Heart right ventricle (tissue), 16 donors: ENCODE data around the gene TRMT2A. TPM values are rescaled to one million over a fixed set of nuclear protein-coding genes. Genes with fewer than 3 reads are reported as not detected.

Experiments
- ATAC-seq, 8 donors: fragments of 200-7000 bp; cut with Tn5 transposase; one replicate each; pipeline ENCODE4 v1.9.1; 2020; ENCODE audit warnings: mild to moderate bottlenecking in 8 of 8, moderate library complexity in 8 of 8, moderate number of reproducible peaks in 1 of 8
- DNase-seq, 2 donors: peaks; one replicate each; pipeline ENCODE4 v3.0.0-alpha.2; 2020
- H3K27ac ChIP-seq, 10 donors: fragments of 200-600 bp; sonication (generic) in 2 of 10; one replicate each; pipeline versions ENCODE4 v1.5.0 to v1.8.0; 2020 to 2022; ENCODE audit warnings: mild to moderate bottlenecking in 3 of 10
- H3K27me3 ChIP-seq, 7 donors: fragments of 200-600 bp; one replicate each; pipeline ENCODE4 v1.8.0; 2021 to 2022; ENCODE audit warnings: mild to moderate bottlenecking in 2 of 7
- H3K36me3 ChIP-seq, 9 donors: fragments of 200-600 bp; sonication (generic) in 1 of 9; one replicate each; pipeline versions ENCODE4 v1.5.0 to v1.8.0; 2020 to 2022; ENCODE audit warnings: mild to moderate bottlenecking in 2 of 9
- H3K4me1 ChIP-seq, 9 donors: fragments of 200-600 bp; sonication (generic) in 1 of 9; one replicate each; pipeline versions ENCODE4 v1.5.0 to v1.8.0; 2020 to 2022; ENCODE audit warnings: mild to moderate bottlenecking in 4 of 9
- H3K4me3 ChIP-seq, 10 donors: fragments of 200-600 bp; sonication (generic) in 2 of 10; one replicate each; pipeline versions ENCODE4 v1.5.0 to v1.8.0; 2020 to 2022; ENCODE audit warnings: mild to moderate bottlenecking in 7 of 10, moderate library complexity in 2 of 10
- H3K9me3 ChIP-seq, 11 donors: fragments of 200-600 bp in 10 of 11; sonication (generic) in 2 of 11; one replicate each; pipeline versions ENCODE4 v1.5.0 to v1.8.0; 2013 to 2022; ENCODE audit warnings: mild to moderate bottlenecking in 2 of 11, control low read depth in 1 of 11, moderate library complexity in 1 of 11
- CTCF ChIP-seq, 9 donors: fragments of 200-600 bp; sonication (generic) in 2 of 9; IDR thresholded peaks; one replicate each; pipeline versions ENCODE4 v1.5.0 to v1.8.0; 2021 to 2022; ENCODE audit warnings: antibody characterized with exemption in 9 of 9, mild to moderate bottlenecking in 5 of 9, moderate library complexity in 1 of 9
- WGBS, 2 donors: extraction: QIAGEN DNeasy Blood & Tissue Kit; methylation state at CpG; one replicate each; pipeline ENCODE4 v1.1.7; 2013; ENCODE audit warnings: inconsistent platforms in 1 of 2; 5-methylcytosine and 5-hydroxymethylcytosine counted together
- intact Hi-C, 10 donors: fragments of 100-400 bp; cut with DNase I; formaldehyde crosslinking; loops; one replicate each; pipeline versions ENCODE4 v1.11.1 to v1.14.2; 2022
- polyA plus RNA-seq, 2 donors: library from polyadenylated mRNA; stranded (reverse); fragments of 200-250 nt; gene quantifications; one replicate each; pipeline ENCODE4 v1.2.3, GENCODE V29; 2013
- total RNA-seq, 10 donors: library from RNA; stranded (reverse); fragmentation: NEBNext Ultra II Directional in 3 of 10; extraction: Animal tissue kit (Norgen Biotek cat#: 25700) in 3 of 10; gene quantifications; one replicate each; pipeline versions ENCODE4 v1.2.1 to v1.2.4, GENCODE V29; 2021 to 2023
- donor health status: Arrhythmogenic right ventricular cardiomyopathy.
- donor health status: ischemic (EF 13 %, LVEDD 7.1; RV severe dilation, severe dysfunction).
- donor health status: healthy with polysubstance abuse.
- donor health status: DM: no; HTN: yes; CAD: no.
- donor health status: DM: no; HTN: no; CAD: no.
- donor health status: ischemic (EF 25% LVEDD 6.9; RV normal size, moderate dysfunction).
- donor health status: ischemic (EF 25% LVEDD 5.7; RV mildly dilated, moderate dysfunction).
- donor health status: healthy.
- donor health status: DM: yes; HTN: yes; CAD: no.
- donor health status: Ischemic cardiomyopathy.
- donor health status: ischemic (EF 35%, LVEDD 5.7; RV mildly dilated, moderate dysfunction).
- donor health status: nonischemic (EF 11% LVEDD 7.7; RV severe dilation, severe dysfunction).
- donor health status: DM: yes; HTN: yes; CAD: no.
- donor health status: PGD.
- donor health status: ischemic (EF 29% LVEDD 5.4; RV normal size, mild dysfunction).
- donor health status: nonischemic (EF 23%, LVEDD 6.1; RV moderate dilation, normal function).

Gene TRMT2A
- total and polyA plus RNA-seq, 12 donors = 18.4 to 58.2 (median 26.0) TPM

- H3K27me3 ChIP-seq = no peaks in the 10 kb centered on the region
- no peaks in the 10 kb centered on the region for H3K9me3 ChIP-seq
- H3K4me3 ChIP-seq = no peak overlapping the region
- no peak for TF ChIP-seq CTCF (IDR thresholded peaks at IDR 0.05)
- H3K4me1 ChIP-seq = peaks cover 47 to 57% (median 54%) of the 10 kb centered on the region in 9 donors
- H3K36me3 ChIP-seq = peaks cover 0 to 32% (median 6%) of the 10 kb centered on the region in 9 donors
- 23 to 36% methylated on average over 4 of the region's 4 CpGs for whole genome bisulfite sequencing, 2 donors
- DNase-seq = no peak
- intact Hi-C loops = loop anchor here in 1 of 10 donors (10.0 kb wide), 1 partner anchor 174 kb away; no protein-coding TSS in a partner anchor
- peak; percentile 6 to 49 (median 18) for ATAC-seq
- peak overlapping the region in 9 of 10 donors; percentile 29 to 79 (median 73) for H3K27ac ChIP-seq
These were observed 21.4 kb upstream of the TRMT2A start for GRCh38 chr22:20138417-20138738.

- ATAC-seq = peak; percentile 35 to 68 (median 62)
- H3K4me1 ChIP-seq = peaks cover 52 to 62% (median 60%) of the 10 kb centered on the region in 9 donors
- WGBS, 2 donors = 16 to 21% methylated on average over 26 of the region's 26 CpGs
These were observed 20.8 kb upstream of the TRMT2A start for GRCh38 chr22:20137671-20138416.

DNA sequence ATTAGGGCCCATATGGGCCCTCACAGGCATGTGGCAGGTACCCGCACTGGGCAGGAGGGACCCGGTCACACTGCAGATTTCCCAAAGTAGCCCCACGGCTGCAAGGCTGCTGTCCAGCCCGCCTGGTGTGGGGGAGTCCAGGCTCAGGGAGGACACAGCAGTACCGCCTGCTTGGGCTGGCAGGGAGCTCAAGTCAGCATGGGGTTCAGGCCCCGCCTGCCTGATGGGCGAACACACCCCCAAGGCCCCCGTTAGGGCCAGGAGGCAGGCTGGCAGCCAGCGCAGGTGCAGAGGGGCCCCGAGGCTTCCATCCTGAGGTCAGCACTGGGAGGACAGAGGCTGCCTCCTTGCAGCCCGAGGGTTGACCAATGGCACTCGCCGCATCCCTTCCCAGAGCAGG, 20.1 kb upstream of the TRMT2A start:
- DNase-seq (no peak), ATAC-seq (peak in 2 of 8 donors; percentile 0 to 2)
- peaks cover 0 to 21% (median 6%) of the 10 kb centered on the region in 9 donors for H3K36me3 ChIP-seq
- H3K4me1 ChIP-seq = peaks cover 57 to 70% (median 66%) of the 10 kb centered on the region in 9 donors
- no peaks in the 10 kb centered on the region for H3K9me3 ChIP-seq
- H3K27me3 ChIP-seq = no peaks in the 10 kb centered on the region
- H3K27ac ChIP-seq = peak overlapping the region in 9 of 10 donors; percentile 7 to 79 (median 73)
- intact Hi-C loops = loop anchor here in 1 of 10 donors (10.0 kb wide), 1 partner anchor 172 kb away; no protein-coding TSS in a partner anchor
- TF ChIP-seq CTCF (IDR thresholded peaks at IDR 0.05) = no peak
- no peak overlapping the region for H3K4me3 ChIP-seq
- 71% methylated on average over 13 of the region's 13 CpGs for WGBS, 2 donors

More at GRCh38 chr22:20137671-20138416, 20.8 kb upstream of the TRMT2A start:
- peak overlapping the region in 3 of 10 donors; percentile 5 to 15 (median 11) for H3K4me3 ChIP-seq
- no peaks in the 10 kb centered on the region for H3K9me3 ChIP-seq
- peaks cover 0 to 28% (median 6%) of the 10 kb centered on the region in 9 donors for H3K36me3 ChIP-seq
- H3K27me3 ChIP-seq = no peaks in the 10 kb centered on the region
- no peak for TF ChIP-seq CTCF (IDR thresholded peaks at IDR 0.05)
- H3K27ac ChIP-seq = peak overlapping the region; percentile 7 to 79 (median 71)
- intact Hi-C loops = loop anchor here in 1 of 10 donors (10.0 kb wide), 1 partner anchor 173 kb away; no protein-coding TSS in a partner anchor
- peak in 1 of 2 donors; percentile 66 for DNase-seq

DNA sequence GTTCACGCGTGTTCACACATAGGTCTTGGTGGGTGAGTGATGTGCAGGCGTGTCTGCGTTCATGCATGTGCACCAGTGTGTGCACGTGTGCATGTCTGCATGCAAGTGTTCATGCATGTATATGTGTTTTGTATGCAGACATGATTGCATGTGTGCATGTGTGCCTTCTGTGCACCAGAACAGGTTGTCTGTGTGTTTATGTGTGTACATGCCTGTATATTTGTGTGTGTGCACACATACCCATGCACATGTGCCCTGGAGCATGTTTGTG, 19.5 kb upstream of the TRMT2A start:
- Histone ChIP-seq H3K27ac (peak overlapping the region in 3 of 10 donors; percentile 73 to 79 (median 75)), H3K36me3 (peaks cover 0 to 17% (median 6%) of the 10 kb centered on the region in 9 donors), H3K4me1 (peaks cover 57 to 70% (median 67%) of the 10 kb centered on the region in 9 donors), H3K27me3 (no peaks in the 10 kb centered on the region), H3K4me3 (no peak overlapping the region), H3K9me3 (no peaks in the 10 kb centered on the region)
- no peak for ATAC-seq
- TF ChIP-seq CTCF (IDR thresholded peaks at IDR 0.05) = no peak
- no peak for DNase-seq
- 95 to 96% methylated on average over 5 of the region's 5 CpGs for WGBS, 2 donors
- intact Hi-C loops = loop anchor here in 1 of 10 donors (10.0 kb wide), 1 partner anchor 172 kb away; no protein-coding TSS in a partner anchor
